ENCODE measurements around the gene TRMU. TPM values are rescaled to one million over a fixed set of nuclear protein-coding genes. Genes with fewer than 3 reads are reported as not detected.

Gene TRMU
- total RNA-seq, 6 donors from 2014 or later: 30.7 to 77.5 (median 35.8) TPM

GRCh38 chr22:46295277-46295971 is 40.1 kb upstream of the TRMU start:
- 66 to 84% methylated on average over 4 of the region's 4 CpGs for WGBS, 2 donors
- no peak for DNase-seq
- Histone ChIP-seq H3K4me3 (peak overlapping the region in 3 of 4 donors; percentile 62 to 70 (median 63)), H3K27me3 (no peaks in the 10 kb centered on the region), H3K9me3 (no peaks in the 10 kb centered on the region), H3K4me1 (peaks cover 15 to 24% (median 19%) of the 10 kb centered on the region in 4 donors), H3K27ac (peak overlapping the region in 3 of 4 donors; percentile 92 to 95 (median 94)), H3K36me3 (peaks cover 2 to 29% (median 14%) of the 10 kb centered on the region in 4 donors)
- TF ChIP-seq EP300 (IDR thresholded peaks at IDR 0.05): no peak
- no peak for TF ChIP-seq POLR2AphosphoS5 (IDR thresholded peaks at IDR 0.05)
- TF ChIP-seq CTCF (IDR thresholded peaks at IDR 0.05): no peak
- no peak for TF ChIP-seq POLR2A (IDR thresholded peaks at IDR 0.05)
- ATAC-seq (ENCODE audit: low FRiP score in 2 of 2): no peak

DNA sequence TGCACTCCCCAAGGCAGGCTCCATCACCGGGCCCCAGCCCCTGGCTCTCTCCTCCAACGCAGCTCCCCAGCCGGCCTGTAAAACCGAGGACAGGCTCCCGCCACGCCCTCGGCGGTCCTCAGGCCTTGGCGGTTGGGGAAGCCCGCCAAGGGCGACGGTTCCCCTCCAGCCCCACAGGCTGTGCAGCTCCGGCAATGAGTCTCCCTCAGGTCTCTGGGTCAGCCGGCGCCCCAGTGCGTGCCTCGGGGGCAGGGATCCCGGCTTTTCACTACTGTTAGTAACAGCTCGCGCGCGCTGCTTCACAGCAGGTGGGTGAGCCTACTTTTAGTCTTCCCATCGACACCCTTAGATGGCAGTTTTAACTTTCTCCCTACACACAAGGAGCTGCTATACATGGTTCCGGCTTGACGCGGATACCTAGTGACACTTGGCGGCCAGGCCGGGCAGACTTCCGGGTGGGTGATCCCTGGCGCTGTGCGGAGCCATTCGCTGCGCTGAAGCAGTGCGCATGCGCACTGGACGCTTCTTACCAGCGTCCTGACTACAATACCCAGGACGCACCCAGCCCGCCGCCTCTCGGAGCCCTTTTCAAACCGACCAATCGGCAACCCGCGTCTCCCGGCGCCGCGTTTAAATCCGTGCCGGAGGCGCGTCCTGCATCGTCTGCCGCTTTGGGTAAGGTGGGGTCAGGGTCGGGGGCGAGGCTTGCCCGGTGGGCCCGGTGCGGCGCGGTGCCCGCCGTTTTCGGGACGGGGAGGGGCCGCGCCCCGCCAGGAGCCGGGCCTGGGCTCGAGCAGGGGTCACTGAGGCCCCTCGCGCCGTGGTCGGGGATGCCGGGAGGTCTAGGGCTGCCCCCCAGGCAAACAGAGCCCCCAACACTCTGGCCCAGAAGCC is 39.0 kb upstream of the TRMU start, which contains the start of gene GTSE1:
GTSE1 (plus strand) TSS at position 614 of the 894 bp plus-strand sequence. CDS start 531 bp downstream, outside the sequence.
- H3K4me1 ChIP-seq: peaks cover 15 to 24% (median 19%) of the 10 kb centered on the region in 4 donors
- DNase-seq: peak; percentile 98 to 99
- ATAC-seq (ENCODE audit: low FRiP score in 2 of 2): peak; percentile 98
- H3K27me3 ChIP-seq: no peaks in the 10 kb centered on the region
- WGBS, 2 donors: 2 to 3% methylated on average over 28 to 56 of the region's 76 CpGs
- peak within 1 kb of the TSS; percentile 50 to 70 (median 62) for H3K4me3 ChIP-seq
- H3K36me3 ChIP-seq: peaks cover 2 to 18% (median 12%) of the 10 kb centered on the region in 4 donors
- H3K27ac ChIP-seq: peak within 1 kb of the TSS; percentile 87 to 95 (median 93)
- TF ChIP-seq EP300 (IDR thresholded peaks at IDR 0.05): no peak
- TF ChIP-seq POLR2AphosphoS5 (IDR thresholded peaks at IDR 0.05): peak; percentile 77 to 79
- peak in 3 of 6 experiments; percentile 29 to 61 (median 36) for TF ChIP-seq CTCF (IDR thresholded peaks at IDR 0.05)
- peak in 3 of 4 donors; percentile 52 to 79 (median 55) for TF ChIP-seq POLR2A (IDR thresholded peaks at IDR 0.05)
- no peaks in the 10 kb centered on the region for H3K9me3 ChIP-seq

DNA sequence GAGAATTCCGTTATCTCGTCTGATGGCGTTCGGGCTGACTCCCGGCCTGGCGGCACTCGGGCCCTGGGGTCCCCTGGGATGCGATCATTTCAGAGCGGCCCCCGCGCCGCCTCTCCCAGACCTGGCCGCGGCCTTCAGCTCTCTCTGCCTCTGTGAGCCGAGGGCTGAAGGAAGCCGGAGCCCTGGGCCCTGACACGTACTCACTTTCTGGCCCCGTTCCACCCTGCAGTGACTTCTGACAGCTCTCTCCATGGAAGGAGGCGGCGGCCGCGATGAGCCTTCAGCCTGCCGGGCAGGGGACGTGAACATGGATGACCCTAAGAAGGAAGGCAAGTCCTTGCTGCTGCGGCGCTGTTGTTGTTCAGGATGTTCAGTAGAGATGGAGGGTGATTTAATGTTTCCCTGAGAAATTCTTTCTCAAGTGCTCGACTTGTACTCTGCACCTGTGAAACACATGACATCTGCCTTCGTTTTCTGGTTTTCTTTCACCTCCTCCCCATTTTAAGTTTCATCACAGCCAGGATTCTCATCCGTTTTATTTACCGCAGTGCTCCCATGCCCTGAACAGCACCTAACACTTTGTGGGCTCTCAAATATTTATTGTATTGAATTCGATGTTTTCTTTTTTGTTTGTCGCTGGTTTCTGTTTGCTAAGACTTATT is 38.2 kb upstream of the TRMU start:
- ATAC-seq (ENCODE audit: low FRiP score in 2 of 2) (no peak), DNase-seq (no peak)
- H3K27ac ChIP-seq: peak overlapping the region in 1 of 4 donors; percentile 92
- 6 to 19% methylated on average over 9 to 24 of the region's 32 CpGs for whole genome bisulfite sequencing, 2 donors
- TF ChIP-seq POLR2A (IDR thresholded peaks at IDR 0.05) (no peak), CTCF (IDR thresholded peaks at IDR 0.05) (no peak), POLR2AphosphoS5 (IDR thresholded peaks at IDR 0.05) (no peak), EP300 (IDR thresholded peaks at IDR 0.05) (no peak)
- H3K9me3 ChIP-seq: no peaks in the 10 kb centered on the region
- H3K4me3 ChIP-seq: peak overlapping the region; percentile 34 to 70 (median 62)
- H3K4me1 ChIP-seq: peaks cover 15 to 24% (median 19%) of the 10 kb centered on the region in 4 donors
- peaks cover 2 to 10% (median 6%) of the 10 kb centered on the region in 4 donors for H3K36me3 ChIP-seq
- H3K27me3 ChIP-seq: no peaks in the 10 kb centered on the region

- H3K36me3 ChIP-seq: no peaks in the 10 kb centered on the region
- TF ChIP-seq CTCF (IDR thresholded peaks at IDR 0.05): no peak
- TF ChIP-seq POLR2A (IDR thresholded peaks at IDR 0.05): no peak
- TF ChIP-seq POLR2AphosphoS5 (IDR thresholded peaks at IDR 0.05): no peak
- TF ChIP-seq EP300 (IDR thresholded peaks at IDR 0.05): no peak
- peaks cover 15 to 21% (median 18%) of the 10 kb centered on the region in 4 donors for H3K4me1 ChIP-seq
- no peak overlapping the region for H3K27ac ChIP-seq
- DNase-seq: no peak
- H3K4me3 ChIP-seq: no peak overlapping the region
- 94 to 95% methylated on average over 13 of the region's 13 CpGs for WGBS, 2 donors
- no peak for ATAC-seq (ENCODE audit: low FRiP score in 2 of 2)
- H3K9me3 ChIP-seq: no peaks in the 10 kb centered on the region
- no peaks in the 10 kb centered on the region for H3K27me3 ChIP-seq
These were observed 36.4 kb upstream of the TRMU start for GRCh38 chr22:46299101-46299500.
